WTC11 (cell line): ENCODE measurements around the gene CRTAP. TPM values are rescaled to one million over a fixed set of nuclear protein-coding genes. Genes with fewer than 3 reads are reported as not detected.

Experiments used
- ATAC-seq: fragments of 200-7000 bp; cut with Tn5 transposase; 2 replicates; pipeline ENCODE4 v1.10.0; 2021; ENCODE audit warnings: mild to moderate bottlenecking, moderate library complexity
- CTCF ChIA-PET: fragments of 300-600 bp; sonication (Branson Sonifier 250); formaldehyde crosslinking; loops from one replicate; lab custom pipeline; 2021; ENCODE audit warnings: antibody characterized with exemption; lab: Charles Lee
- POLR2A ChIA-PET: fragments of 350-600 bp; sonication (Branson Sonifier 250); formaldehyde crosslinking; loops from one replicate; lab custom pipeline; 2021; ENCODE audit warnings: antibody characterized with exemption; lab: Charles Lee
- DNase-seq: peaks from one replicate; pipeline ENCODE4 v3.0.0; 2021; ENCODE audit warnings: low spot score
- H3K27ac Mint-ChIP-seq: 2 replicates; pipeline ENCODE4 v1.8.0; 2021; ENCODE audit warnings: mixed read lengths
- H3K27me3 Mint-ChIP-seq: 2 replicates; pipeline ENCODE4 v1.8.0; 2021; ENCODE audit warnings: low read depth, mild to moderate bottlenecking, moderate library complexity, mixed read lengths
- H3K36me3 Mint-ChIP-seq: 2 replicates; pipeline ENCODE4 v1.8.0; 2021; ENCODE audit warnings: mixed read lengths
- H3K4me1 Mint-ChIP-seq: 2 replicates; pipeline ENCODE4 v1.8.0; 2022; ENCODE audit warnings: mixed read lengths
- H3K4me3 Mint-ChIP-seq: 2 replicates; pipeline ENCODE4 v1.8.0; 2021; ENCODE audit warnings: mild to moderate bottlenecking, moderate library complexity, mixed read lengths
- H3K9me3 Mint-ChIP-seq: 2 replicates; pipeline ENCODE4 v1.8.0; 2021; ENCODE audit warnings: mixed read lengths
- CBFB ChIP-seq: sonication (generic); formaldehyde crosslinking; IDR thresholded peaks from 2 replicates; pipeline ENCODE4 v1.8.1; 2022; ENCODE audit warnings: mild to moderate bottlenecking, low read depth, missing genetic modification reagents
- CDX4 ChIP-seq: fragments of 250-450 bp; sonication (Bioruptor Pico); IDR thresholded peaks from 2 replicates; pipeline ENCODE4 v1.9.0; 2021; ENCODE audit warnings: moderate library complexity, mild to moderate bottlenecking, inconsistent platforms, borderline replicate concordance
- E2F4 ChIP-seq: sonication (generic); formaldehyde crosslinking; IDR thresholded peaks from 2 replicates; pipeline ENCODE4 v1.8.1; 2022; ENCODE audit warnings: low read depth, mild to moderate bottlenecking, moderate library complexity, missing genetic modification reagents, borderline replicate concordance
- E2F5 ChIP-seq: sonication (generic); formaldehyde crosslinking; IDR thresholded peaks from 2 replicates; pipeline ENCODE4 v1.8.1; 2022; ENCODE audit warnings: mild to moderate bottlenecking, moderate library complexity, missing genetic modification reagents
- ELF4 ChIP-seq: sonication (generic); formaldehyde crosslinking; IDR thresholded peaks from 2 replicates; pipeline ENCODE4 v1.8.1; 2022; ENCODE audit warnings: low read depth, mild to moderate bottlenecking, moderate library complexity, missing genetic modification reagents
- FOXP4 ChIP-seq: sonication (generic); formaldehyde crosslinking; IDR thresholded peaks from 2 replicates; pipeline ENCODE4 v1.8.0; 2022; ENCODE audit warnings: mild to moderate bottlenecking, missing genetic modification reagents
- IRF1 ChIP-seq: sonication (generic); formaldehyde crosslinking; IDR thresholded peaks from 2 replicates; pipeline ENCODE4 v1.8.0; 2023; ENCODE audit warnings: missing genetic modification reagents
- MAX ChIP-seq: sonication (generic); formaldehyde crosslinking; IDR thresholded peaks from 2 replicates; pipeline ENCODE4 v1.8.0; 2022; ENCODE audit warnings: mild to moderate bottlenecking, missing genetic modification reagents
- MXD4 ChIP-seq: fragments of 250-450 bp; sonication (Bioruptor Pico); IDR thresholded peaks from 2 replicates; pipeline ENCODE4 v1.8.0; 2021; ENCODE audit warnings: mild to moderate bottlenecking, moderate library complexity, borderline replicate concordance
- NFATC4 ChIP-seq: fragments of 250-450 bp; sonication (Bioruptor Pico); IDR thresholded peaks from 2 replicates; pipeline ENCODE4 v1.9.0; 2021; ENCODE audit warnings: mild to moderate bottlenecking
- NFE2L1 ChIP-seq: sonication (generic); formaldehyde crosslinking; IDR thresholded peaks from 2 replicates; pipeline ENCODE4 v1.8.1; 2023; ENCODE audit warnings: missing genetic modification reagents
- NR3C1 ChIP-seq: sonication (generic); formaldehyde crosslinking; conservative IDR thresholded peaks from 2 replicates; pipeline ENCODE4 v1.8.1; 2023; ENCODE audit warnings: low read depth, mild to moderate bottlenecking, missing genetic modification reagents
- SMAD4 ChIP-seq: sonication (generic); formaldehyde crosslinking; IDR thresholded peaks from 2 replicates; pipeline ENCODE4 v1.8.0; 2022; ENCODE audit warnings: mild to moderate bottlenecking, missing genetic modification reagents
- USF2 ChIP-seq: sonication (generic); formaldehyde crosslinking; IDR thresholded peaks from 2 replicates; pipeline ENCODE4 v1.8.1; 2023; ENCODE audit warnings: mild to moderate bottlenecking, missing genetic modification reagents, moderate library complexity
- ZBTB43 ChIP-seq: sonication (generic); formaldehyde crosslinking; IDR thresholded peaks from 2 replicates; pipeline ENCODE4 v1.8.1; 2023; ENCODE audit warnings: mild to moderate bottlenecking, missing genetic modification reagents
- ZNF232 ChIP-seq: sonication (generic); formaldehyde crosslinking; IDR thresholded peaks from 2 replicates; pipeline ENCODE4 v1.8.0; 2022; ENCODE audit warnings: mild to moderate bottlenecking, missing genetic modification reagents
- ZNF263 ChIP-seq: sonication (generic); formaldehyde crosslinking; IDR thresholded peaks from 2 replicates; pipeline ENCODE4 v1.8.1; 2022; ENCODE audit warnings: low read depth, mild to moderate bottlenecking, moderate library complexity, missing genetic modification reagents
- ZNF396 ChIP-seq: fragments of 250-450 bp; sonication (Bioruptor Pico); IDR thresholded peaks from 2 replicates; pipeline ENCODE4 v1.8.0; 2021; ENCODE audit warnings: mild to moderate bottlenecking, moderate library complexity, borderline replicate concordance
- ZNF416 ChIP-seq: fragments of 250-450 bp; sonication (Bioruptor Pico); IDR thresholded peaks from 2 replicates; pipeline ENCODE4 v1.9.0; 2021; ENCODE audit warnings: mild to moderate bottlenecking, inconsistent platforms
- ZNF512 ChIP-seq: sonication (generic); formaldehyde crosslinking; IDR thresholded peaks from 2 replicates; pipeline ENCODE4 v1.8.1; 2022; ENCODE audit warnings: missing genetic modification reagents, borderline replicate concordance
- ZSCAN18 ChIP-seq: fragments of 250-450 bp; sonication (Bioruptor Pico); IDR thresholded peaks from 2 replicates; pipeline ENCODE4 v2.1.2; 2022; ENCODE audit warnings: mild to moderate bottlenecking, moderate library complexity
- total RNA-seq: library from RNA; stranded (reverse); gene quantifications from 3 replicates; pipeline ENCODE4 v1.2.3, GENCODE V29; 2021

Gene CRTAP
- total RNA-seq, 1 experiment from 2014 or later = 156 TPM

- Mint-ChIP-seq H3K9me3 (no peaks in the 10 kb centered on the region), H3K4me1 (no peaks in the 10 kb centered on the region), H3K4me3 (no peak overlapping the region), H3K36me3 (no peaks in the 10 kb centered on the region), H3K27ac (no peak overlapping the region), H3K27me3 (no peaks in the 10 kb centered on the region)
- CTCF ChIA-PET = no interaction called here
- ATAC-seq = no peak
- no peak for DNase-seq
- POLR2A ChIA-PET = interaction anchor here (0.6 to 0.7 kb wide), 2 partner anchors 242 to 608 kb away, joined by 3 to 6 read pairs; no protein-coding TSS in a partner anchor
- TF ChIP-seq E2F5 (no peak), NR3C1 (no peak), ZBTB43 (CRISPR knock-in tag) (no peak), USF2 (no peak), FOXP4 (CRISPR knock-in tag) (no peak), MXD4 (CRISPR knock-in tag) (no peak), SMAD4 (CRISPR knock-in tag) (no peak), ZNF396 (CRISPR knock-in tag) (no peak), ZNF263 (CRISPR knock-in tag) (no peak), NFE2L1 (CRISPR knock-in tag) (no peak), ZNF416 (CRISPR knock-in tag) (no peak), CDX4 (no peak), ELF4 (no peak), NFATC4 (CRISPR knock-in tag) (no peak), ZNF232 (CRISPR knock-in tag) (no peak), CBFB (CRISPR knock-in tag) (no peak), IRF1 (CRISPR knock-in tag) (no peak), MAX (CRISPR knock-in tag) (no peak)
Observed at GRCh38 chr3:33171580-33171979, 57.8 kb downstream of the CRTAP start.

- ChIA-PET POLR2A (interaction anchor here (0.6 kb wide), 1 partner anchor 378 kb away, joined by 4 read pairs; no protein-coding TSS in a partner anchor), CTCF (interaction anchor here (0.8 to 1.2 kb wide), 2 partner anchors 29 to 200 kb away, joined by 4 to 6 read pairs; no protein-coding TSS in a partner anchor)
- TF ChIP-seq E2F4 (CRISPR knock-in tag) (no peak), NFATC4 (CRISPR knock-in tag) (no peak), ZSCAN18 (CRISPR knock-in tag) (no peak), ZNF512 (CRISPR knock-in tag) (no peak)
- Mint-ChIP-seq H3K36me3 (no peaks in the 10 kb centered on the region), H3K4me1 (no peaks in the 10 kb centered on the region), H3K4me3 (no peak overlapping the region), H3K9me3 (peaks cover 3% of the 10 kb centered on the region; the same call in 1 of the 2 replicates), H3K27me3 (no peaks in the 10 kb centered on the region), H3K27ac (no peak overlapping the region)
- DNase-seq (no peak), ATAC-seq (no peak)
Observed at GRCh38 chr3:33173103-33173502, 59.3 kb downstream of the CRTAP start.
